ENCODE data around the gene CILP.

GRCh38 chr15:65226221-65226620 lies 14.9 kb upstream of the CILP start:
- TF ChIP-seq GATA3 (IDR thresholded peaks at IDR 0.05; ENCODE audit: low read depth, low read length) = no peak
- no peak for TF ChIP-seq GATA2 (IDR thresholded peaks at IDR 0.05; ENCODE audit: low read depth, low read length)
